ENCODE results near the gene VWA2.

The VWA2 gene

GRCh38 chr10:114202812-114203211, 36.2 kb upstream of the VWA2 start:
- no peak for TF ChIP-seq ARNTL (CRISPR knock-in tag; IDR thresholded peaks at IDR 0.05; ENCODE audit: borderline replicate concordance, low read depth)
- ATAC-seq, result no peak

GRCh38 chr10:114206902-114207301, 32.2 kb upstream of the VWA2 start:
- TF ChIP-seq TOX (CRISPR knock-in tag; IDR thresholded peaks at IDR 0.05; ENCODE audit: borderline replicate concordance) (no peak), PPARA (CRISPR knock-in tag; IDR thresholded peaks at IDR 0.05; ENCODE audit: borderline replicate concordance) (no peak), ESRRG (CRISPR knock-in tag; IDR thresholded peaks at IDR 0.05) (no peak), CSRNP3 (CRISPR knock-in tag; IDR thresholded peaks at IDR 0.05) (no peak), RARB (CRISPR knock-in tag; IDR thresholded peaks at IDR 0.05) (no peak), ZNF8 (CRISPR knock-in tag; IDR thresholded peaks at IDR 0.05) (no peak), POU6F1 (CRISPR knock-in tag; IDR thresholded peaks at IDR 0.05; ENCODE audit: borderline replicate concordance, low read depth) (no peak), PATZ1 (CRISPR knock-in tag; IDR thresholded peaks at IDR 0.05; ENCODE audit: borderline replicate concordance) (no peak), BACH2 (CRISPR knock-in tag; IDR thresholded peaks at IDR 0.05; ENCODE audit: borderline replicate concordance) (no peak), ARNTL (CRISPR knock-in tag; IDR thresholded peaks at IDR 0.05; ENCODE audit: borderline replicate concordance, low read depth) (no peak), SNAI2 (CRISPR knock-in tag; IDR thresholded peaks at IDR 0.05) (no peak), ZC3H10 (CRISPR knock-in tag; IDR thresholded peaks at IDR 0.05) (no peak), ZNF70 (CRISPR knock-in tag; IDR thresholded peaks at IDR 0.05) (no peak), OSR1 (CRISPR knock-in tag; IDR thresholded peaks at IDR 0.05) (no peak), CREB5 (CRISPR knock-in tag; IDR thresholded peaks at IDR 0.05; ENCODE audit: low read depth) (no peak), CSDC2 (CRISPR knock-in tag; IDR thresholded peaks at IDR 0.05) (no peak)
- ATAC-seq, result no peak

GRCh38 chr10:114207349-114207748, 31.7 kb upstream of the VWA2 start:
- no peak for TF ChIP-seq ZNF70 (CRISPR knock-in tag; IDR thresholded peaks at IDR 0.05)
- TF ChIP-seq OSR1 (CRISPR knock-in tag; IDR thresholded peaks at IDR 0.05), result no peak
- no peak for TF ChIP-seq ISL1 (CRISPR knock-in tag; IDR thresholded peaks at IDR 0.05)
- no peak for TF ChIP-seq RARB (CRISPR knock-in tag; IDR thresholded peaks at IDR 0.05)
- TF ChIP-seq PPARA (CRISPR knock-in tag; IDR thresholded peaks at IDR 0.05; ENCODE audit: borderline replicate concordance), result no peak
- no peak for TF ChIP-seq ARNTL (CRISPR knock-in tag; IDR thresholded peaks at IDR 0.05; ENCODE audit: borderline replicate concordance, low read depth)
- no peak for TF ChIP-seq ZFP30 (CRISPR knock-in tag; IDR thresholded peaks at IDR 0.05)
- TF ChIP-seq ZC3H10 (CRISPR knock-in tag; IDR thresholded peaks at IDR 0.05), result no peak
- TF ChIP-seq PATZ1 (CRISPR knock-in tag; IDR thresholded peaks at IDR 0.05; ENCODE audit: borderline replicate concordance), result no peak
- TF ChIP-seq ZFP3 (CRISPR knock-in tag; IDR thresholded peaks at IDR 0.05), result no peak
- TF ChIP-seq TOX (CRISPR knock-in tag; IDR thresholded peaks at IDR 0.05; ENCODE audit: borderline replicate concordance), result no peak

GRCh38 chr10:114208351-114208750, 30.7 kb upstream of the VWA2 start:
- ATAC-seq, result no peak

More at GRCh38 chr10:114207349-114207748, 31.7 kb upstream of the VWA2 start:
- ATAC-seq, result no peak

More at GRCh38 chr10:114208351-114208750, 30.7 kb upstream of the VWA2 start:
- TF ChIP-seq CSDC2 (CRISPR knock-in tag; IDR thresholded peaks at IDR 0.05), result no peak
- no peak for TF ChIP-seq PPARA (CRISPR knock-in tag; IDR thresholded peaks at IDR 0.05; ENCODE audit: borderline replicate concordance)
- no peak for TF ChIP-seq ZNF565 (CRISPR knock-in tag; conservative IDR thresholded peaks at IDR 0.05; ENCODE audit: low read depth)
- TF ChIP-seq ZC3H10 (CRISPR knock-in tag; IDR thresholded peaks at IDR 0.05), result no peak
- no peak for TF ChIP-seq TCF4 (CRISPR knock-in tag; IDR thresholded peaks at IDR 0.05; ENCODE audit: borderline replicate concordance)
- no peak for TF ChIP-seq TSHZ2 (CRISPR knock-in tag; IDR thresholded peaks at IDR 0.05)
- TF ChIP-seq ARNTL (CRISPR knock-in tag; IDR thresholded peaks at IDR 0.05; ENCODE audit: borderline replicate concordance, low read depth), result no peak
- TF ChIP-seq CSRNP3 (CRISPR knock-in tag; IDR thresholded peaks at IDR 0.05), result no peak
- TF ChIP-seq BACH2 (CRISPR knock-in tag; IDR thresholded peaks at IDR 0.05; ENCODE audit: borderline replicate concordance), result no peak
- TF ChIP-seq ZFP30 (CRISPR knock-in tag; IDR thresholded peaks at IDR 0.05), result no peak

Measured in SK-N-SH treated with all-trans-retinoic acid at 6 μM for 48 hours (cell line).